Caco-2 (cell line): ENCODE measurements around the gene BABAM2. TPM values are rescaled to one million over a fixed set of nuclear protein-coding genes. Genes with fewer than 3 reads are reported as not detected.

ENCODE experiments used
- BruUV-seq: library from RNA; stranded (reverse); fragments of 400-500 nt; replicated peaks from 2 replicates; lab custom pipeline; 2021; lab: Mats Ljungman, UMichigan
- CTCF ChIA-PET: fragments of 300-600 bp; sonication (Branson Sonifier 250); formaldehyde crosslinking; loops from one replicate; lab custom pipeline; 2022; ENCODE audit warnings: antibody characterized with exemption; lab: Charles Lee
- POLR2A ChIA-PET: fragments of 300-600 bp; sonication (Branson Sonifier 250); formaldehyde crosslinking; loops from one replicate; lab custom pipeline; 2022; ENCODE audit warnings: antibody characterized with exemption; lab: Charles Lee
- DNase-seq, 2 experiments: peaks; one replicate each; pipeline versions ENCODE4 v3.0.0 to v3.0.0-alpha.2; 2020 to 2022
- H3K27me3 ChIP-seq: replicated peaks from 2 replicates; pipeline ENCODE4 v1.6.0; 2011; ENCODE audit warnings: low read length; ENCODE audit not compliant: control insufficient read depth, insufficient read depth
- H3K36me3 ChIP-seq: 2 replicates; pipeline ENCODE4 v1.5.1; 2011; ENCODE audit warnings: low read length; ENCODE audit not compliant: control insufficient read depth, insufficient read depth
- H3K4me1 ChIP-seq: fragments of 250-450 bp; sonication (Bioruptor Pico); 2 replicates; pipeline ENCODE4 v1.5.1; 2020; ENCODE audit warnings: mild to moderate bottlenecking
- H3K4me3 ChIP-seq: 2 replicates; pipeline ENCODE4 v1.5.1; 2011; ENCODE audit warnings: low read depth, mild to moderate bottlenecking, control low read depth, low read length
- H3K9me3 ChIP-seq: fragments of 250-450 bp; sonication (Bioruptor Pico); 2 replicates; pipeline ENCODE4 v1.5.1; 2020; ENCODE audit warnings: mild to moderate bottlenecking, moderate library complexity
- H3K27ac Mint-ChIP-seq: one replicate; pipeline ENCODE4 v1.8.0; 2022; ENCODE audit warnings: mixed read lengths; ENCODE audit not compliant: unreplicated experiment
- H3K27me3 Mint-ChIP-seq: one replicate; pipeline ENCODE4 v1.8.0; 2022; ENCODE audit warnings: mixed read lengths; ENCODE audit not compliant: insufficient read depth, unreplicated experiment
- H3K36me3 Mint-ChIP-seq: one replicate; pipeline ENCODE4 v1.8.0; 2022; ENCODE audit warnings: mild to moderate bottlenecking, mixed read lengths; ENCODE audit not compliant: insufficient read depth, unreplicated experiment
- H3K4me1 Mint-ChIP-seq: one replicate; pipeline ENCODE4 v1.8.0; 2022; ENCODE audit warnings: low read depth, mixed read lengths; ENCODE audit not compliant: unreplicated experiment
- H3K4me3 Mint-ChIP-seq: one replicate; pipeline ENCODE4 v1.8.0; 2022; ENCODE audit warnings: mild to moderate bottlenecking, moderate library complexity, mixed read lengths; ENCODE audit not compliant: unreplicated experiment
- H3K9me3 Mint-ChIP-seq: one replicate; pipeline ENCODE4 v1.8.0; 2022; ENCODE audit warnings: mixed read lengths; ENCODE audit not compliant: unreplicated experiment
- intact Hi-C: fragments of 100-400 bp; cut with micrococcal nuclease; formaldehyde crosslinking; loops from one replicate; pipeline ENCODE4 v1.10.0; 2022; ENCODE audit not compliant: unreplicated experiment
- total RNA-seq: library from RNA; stranded (reverse); gene quantifications from 2 replicates; pipeline ENCODE4 v1.2.3, GENCODE V29; 2022
- TF ChIP-seq, protein P1 (sequence below), 2 experiments: fragments of 200-600 bp in 1 of 2; IDR thresholded peaks; 1 replicate in 1 of 2; 2 replicates in 1 of 2; pipeline versions ENCODE4 v1.5.1 to v1.8.0; 2011 to 2022; ENCODE audit warnings: antibody characterized with exemption in 1 of 2, control low read depth in 1 of 2, inconsistent platforms in 1 of 2, low read depth in 1 of 2, low read length in 1 of 2, mild to moderate bottlenecking in 1 of 2, moderate library complexity in 1 of 2; ENCODE audit not compliant: insufficient read depth in 1 of 2, severe bottlenecking in 1 of 2, unreplicated experiment in 1 of 2

The BABAM2 gene
- total RNA-seq, 1 experiment from 2014 or later: 57.3 TPM

GRCh38 chr2:28209864-28210263 lies 319.3 kb downstream of the BABAM2 start:
- H3K4me3 ChIP-seq: no peak overlapping the region
- no TSS peak for BruUV-seq
- Mint-ChIP-seq H3K36me3 (no peaks in the 10 kb centered on the region), H3K4me3 (no peak overlapping the region), H3K27ac (peak overlapping the region; percentile 81), H3K9me3 (no peaks in the 10 kb centered on the region), H3K27me3 (no peaks in the 10 kb centered on the region), H3K4me1 (peaks cover 25% of the 10 kb centered on the region)
- H3K27me3 ChIP-seq: no peaks in the 10 kb centered on the region
- peaks cover 18% of the 10 kb centered on the region for H3K4me1 ChIP-seq
- DNase-seq: no peak
- H3K9me3 ChIP-seq: no peaks in the 10 kb centered on the region
- intact Hi-C loops: no loop called here
- CTCF ChIA-PET: no interaction called here
- TF ChIP-seq, protein P1, sequence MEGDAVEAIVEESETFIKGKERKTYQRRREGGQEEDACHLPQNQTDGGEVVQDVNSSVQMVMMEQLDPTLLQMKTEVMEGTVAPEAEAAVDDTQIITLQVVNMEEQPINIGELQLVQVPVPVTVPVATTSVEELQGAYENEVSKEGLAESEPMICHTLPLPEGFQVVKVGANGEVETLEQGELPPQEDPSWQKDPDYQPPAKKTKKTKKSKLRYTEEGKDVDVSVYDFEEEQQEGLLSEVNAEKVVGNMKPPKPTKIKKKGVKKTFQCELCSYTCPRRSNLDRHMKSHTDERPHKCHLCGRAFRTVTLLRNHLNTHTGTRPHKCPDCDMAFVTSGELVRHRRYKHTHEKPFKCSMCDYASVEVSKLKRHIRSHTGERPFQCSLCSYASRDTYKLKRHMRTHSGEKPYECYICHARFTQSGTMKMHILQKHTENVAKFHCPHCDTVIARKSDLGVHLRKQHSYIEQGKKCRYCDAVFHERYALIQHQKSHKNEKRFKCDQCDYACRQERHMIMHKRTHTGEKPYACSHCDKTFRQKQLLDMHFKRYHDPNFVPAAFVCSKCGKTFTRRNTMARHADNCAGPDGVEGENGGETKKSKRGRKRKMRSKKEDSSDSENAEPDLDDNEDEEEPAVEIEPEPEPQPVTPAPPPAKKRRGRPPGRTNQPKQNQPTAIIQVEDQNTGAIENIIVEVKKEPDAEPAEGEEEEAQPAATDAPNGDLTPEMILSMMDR (IDR thresholded peaks at IDR 0.05; ENCODE audit: insufficient read depth in 1 of 2, low read depth in 1 of 2, low read length in 1 of 2, severe bottlenecking in 1 of 2, unreplicated experiment in 1 of 2): no peak
- POLR2A ChIA-PET: no interaction called here
- no peaks in the 10 kb centered on the region for H3K36me3 ChIP-seq

DNA sequence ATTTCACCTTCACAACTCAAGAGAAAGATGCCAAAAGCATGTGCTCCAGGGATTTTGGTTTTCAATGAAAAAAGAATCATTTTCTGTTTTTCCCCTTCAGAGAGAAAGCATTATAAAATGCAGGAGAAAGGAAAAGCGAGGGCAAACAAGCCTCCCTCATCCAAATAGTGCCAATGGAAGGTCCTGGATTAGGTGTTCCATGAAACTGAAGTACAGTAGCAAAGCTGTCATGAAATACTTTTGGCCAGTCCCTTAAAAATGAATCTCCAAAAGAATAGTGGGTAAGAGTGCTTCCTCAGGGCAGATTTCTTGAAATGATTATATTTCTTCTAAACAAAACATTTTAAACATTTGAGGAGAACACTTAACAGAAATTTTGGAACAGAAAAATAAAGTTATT lies 320.0 kb downstream of the BABAM2 start:
- ChIA-PET CTCF (no interaction called here), POLR2A (no interaction called here)
- no peak for DNase-seq
- no TSS peak for BruUV-seq
- Mint-ChIP-seq H3K27ac (peak overlapping the region; percentile 81), H3K36me3 (no peaks in the 10 kb centered on the region), H3K9me3 (no peaks in the 10 kb centered on the region), H3K4me3 (no peak overlapping the region), H3K27me3 (no peaks in the 10 kb centered on the region), H3K4me1 (peaks cover 28% of the 10 kb centered on the region)
- Histone ChIP-seq H3K27me3 (no peaks in the 10 kb centered on the region), H3K9me3 (no peaks in the 10 kb centered on the region), H3K4me1 (peaks cover 22% of the 10 kb centered on the region), H3K36me3 (no peaks in the 10 kb centered on the region), H3K4me3 (no peak overlapping the region)
- TF ChIP-seq, protein P1 (IDR thresholded peaks at IDR 0.05; ENCODE audit: insufficient read depth in 1 of 2, low read depth in 1 of 2, low read length in 1 of 2, severe bottlenecking in 1 of 2, unreplicated experiment in 1 of 2): no peak
- intact Hi-C loops: no loop called here

GRCh38 chr2:28216331-28216730 lies 325.8 kb downstream of the BABAM2 start:
- Histone ChIP-seq H3K9me3 (no peaks in the 10 kb centered on the region), H3K36me3 (no peaks in the 10 kb centered on the region), H3K27me3 (no peaks in the 10 kb centered on the region), H3K4me1 (peaks cover 6% of the 10 kb centered on the region), H3K4me3 (no peak overlapping the region)
- no peak for DNase-seq
- Mint-ChIP-seq H3K27ac (no peak overlapping the region), H3K4me3 (no peak overlapping the region), H3K4me1 (peaks cover 7% of the 10 kb centered on the region), H3K36me3 (no peaks in the 10 kb centered on the region), H3K9me3 (no peaks in the 10 kb centered on the region), H3K27me3 (no peaks in the 10 kb centered on the region)
- CTCF ChIA-PET: no interaction called here
- POLR2A ChIA-PET: no interaction called here
- TF ChIP-seq, protein P1 (IDR thresholded peaks at IDR 0.05; ENCODE audit: insufficient read depth in 1 of 2, low read depth in 1 of 2, low read length in 1 of 2, severe bottlenecking in 1 of 2, unreplicated experiment in 1 of 2): no peak
- no TSS peak for BruUV-seq
- intact Hi-C loops: no loop called here
